GM23338 (cell line): Measurements from ENCODE around the gene GALNT16. TPM values are rescaled to one million over a fixed set of nuclear protein-coding genes. Genes with fewer than 3 reads are reported as not detected.

Source experiments
- ATAC-seq: fragments of 200-7000 bp; cut with Tn5 transposase; 3 replicates; pipeline ENCODE4 v1.9.1; 2020
- DNase-seq: peaks from one replicate; pipeline ENCODE4 v3.0.0-alpha.2; 2015; ENCODE audit warnings: low spot score
- H2AFZ ChIP-seq: fragments of 200-600 bp; sonication (generic); 2 replicates; pipeline ENCODE4 v1.8.0; 2016; ENCODE audit warnings: antibody characterized with exemption, mild to moderate bottlenecking, moderate library complexity
- H3F3A ChIP-seq: fragments of 200-600 bp; sonication (generic); replicated peaks from 2 replicates; pipeline ENCODE4 v1.8.0; 2017; ENCODE audit warnings: antibody characterized with exemption, mixed run types, low read depth
- H3K27ac ChIP-seq: fragments of 200-600 bp; sonication (generic); 2 replicates; pipeline ENCODE4 v1.6.1; 2016; ENCODE audit warnings: low read depth
- H3K27me3 ChIP-seq: fragments of 200-600 bp; sonication (generic); 2 replicates; pipeline ENCODE4 v1.8.0; 2016; ENCODE audit warnings: mild to moderate bottlenecking, mixed run types, moderate library complexity; ENCODE audit not compliant: insufficient read depth
- H3K36me3 ChIP-seq: fragments of 200-600 bp; sonication (generic); 2 replicates; pipeline ENCODE4 v1.8.0; 2016; ENCODE audit warnings: mild to moderate bottlenecking; ENCODE audit not compliant: insufficient read depth
- H3K4me1 ChIP-seq: fragments of 200-600 bp; sonication (generic); 2 replicates; pipeline ENCODE4 v1.8.0; 2016; ENCODE audit warnings: mild to moderate bottlenecking, moderate library complexity; ENCODE audit not compliant: insufficient read depth
- H3K4me2 ChIP-seq: fragments of 200-600 bp; sonication (generic); 2 replicates; pipeline ENCODE4 v1.7.1; 2017; ENCODE audit warnings: mixed run types
- H3K4me3 ChIP-seq: fragments of 200-600 bp; sonication (generic); 2 replicates; pipeline ENCODE4 v1.6.1; 2016; ENCODE audit warnings: mixed run types
- H3K79me2 ChIP-seq: fragments of 200-600 bp; sonication (generic); replicated peaks from 2 replicates; pipeline ENCODE4 v1.8.0; 2017; ENCODE audit warnings: mild to moderate bottlenecking; ENCODE audit not compliant: insufficient read depth
- H3K9me2 ChIP-seq: fragments of 200-600 bp; sonication (generic); 2 replicates; pipeline ENCODE4 v1.8.0; 2017; ENCODE audit not compliant: insufficient read depth
- H4K20me1 ChIP-seq: fragments of 200-600 bp; sonication (generic); replicated peaks from 2 replicates; pipeline ENCODE4 v1.8.0; 2017; ENCODE audit warnings: mild to moderate bottlenecking; ENCODE audit not compliant: insufficient read depth
- H3K27ac Mint-ChIP-seq: 2 replicates; pipeline ENCODE4 v1.8.0; 2020; ENCODE audit warnings: inconsistent platforms, mild to moderate bottlenecking, moderate library complexity, mixed read lengths
- H3K27me3 Mint-ChIP-seq: 3 replicates; pipeline ENCODE4 v1.8.0; 2022; ENCODE audit warnings: low read depth, mild to moderate bottlenecking, moderate library complexity, mixed read lengths, inconsistent platforms; ENCODE audit not compliant: insufficient read depth, poor library complexity
- H3K36me3 Mint-ChIP-seq: 3 replicates; pipeline ENCODE4 v1.8.0; 2021; ENCODE audit warnings: low read depth, mild to moderate bottlenecking, inconsistent platforms, moderate library complexity, mixed read lengths
- H3K4me1 Mint-ChIP-seq: 3 replicates; pipeline ENCODE4 v1.8.0; 2020; ENCODE audit warnings: mild to moderate bottlenecking, inconsistent platforms, mixed read lengths
- H3K4me3 Mint-ChIP-seq: 3 replicates; pipeline ENCODE4 v1.8.0; 2021; ENCODE audit warnings: moderate library complexity, mild to moderate bottlenecking, inconsistent platforms, mixed read lengths
- H3K9me3 Mint-ChIP-seq: 3 replicates; pipeline ENCODE4 v1.8.0; 2020; ENCODE audit warnings: moderate library complexity, mild to moderate bottlenecking, inconsistent platforms, mixed read lengths
- CREB1 ChIP-seq: fragments of 250-450 bp; sonication (Bioruptor Pico); IDR thresholded peaks from 2 replicates; pipeline ENCODE4 v1.5.0; 2020; ENCODE audit warnings: low read depth, mild to moderate bottlenecking, moderate library complexity
- ETS1 ChIP-seq: IDR thresholded peaks from 2 replicates; pipeline ENCODE4 v1.6.1; 2016; ENCODE audit warnings: antibody characterized with exemption
- EZH2 ChIP-seq: fragments of 200-600 bp; sonication (generic); IDR thresholded peaks from one replicate; pipeline ENCODE4 v1.8.0; 2017; ENCODE audit warnings: antibody characterized with exemption, mild to moderate bottlenecking, low read depth; ENCODE audit not compliant: unreplicated experiment
- JUNB ChIP-seq: IDR thresholded peaks from one replicate; pipeline ENCODE4 v1.6.1; 2016; ENCODE audit warnings: antibody characterized with exemption; ENCODE audit not compliant: unreplicated experiment
- NANOG ChIP-seq: IDR thresholded peaks from 2 replicates; pipeline ENCODE4 v1.6.1; 2016; ENCODE audit warnings: antibody characterized with exemption, borderline replicate concordance
- POLR2AphosphoS5 ChIP-seq: IDR thresholded peaks from 2 replicates; pipeline ENCODE4 v1.6.1; 2016; ENCODE audit warnings: antibody characterized with exemption, low read depth
- STAT1 ChIP-seq: IDR thresholded peaks from one replicate; pipeline ENCODE4 v1.6.1; 2016; ENCODE audit warnings: antibody characterized with exemption; ENCODE audit not compliant: unreplicated experiment
- ZNF114 ChIP-seq: fragments of 250-450 bp; sonication (Bioruptor Pico); IDR thresholded peaks from 2 replicates; pipeline ENCODE4 v1.5.0; 2020; ENCODE audit warnings: mild to moderate bottlenecking, moderate library complexity
- polyA plus RNA-seq: library from polyadenylated mRNA; unstranded; fragments of >200 nt; fragmentation: Nextera tagmentation; extraction: Ambion mirVana; gene quantifications from 2 replicates; pipeline ENCODE4 v1.2.1, GENCODE V29; 2016
- total RNA-seq: library from RNA; depleted of rRNA; stranded (reverse); fragments of >200 nt; shearing (Covaris generic); gene quantifications from 2 replicates; pipeline ENCODE4 v1.2.3, GENCODE V29; 2014
- TF ChIP-seq, protein P1 (sequence below): IDR thresholded peaks from one replicate; pipeline ENCODE4 v1.6.1; 2018; ENCODE audit warnings: antibody characterized with exemption; ENCODE audit not compliant: unreplicated experiment
- TF ChIP-seq, protein P2 (sequence below): fragments of 250-450 bp; sonication (Bioruptor Pico); IDR thresholded peaks from 2 replicates; pipeline ENCODE4 v1.5.0; 2020; ENCODE audit warnings: mild to moderate bottlenecking, moderate library complexity

The GALNT16 gene
- total and polyA plus RNA-seq, 2 experiments from 2014 or later: 1.5 to 2.9 TPM

DNA sequence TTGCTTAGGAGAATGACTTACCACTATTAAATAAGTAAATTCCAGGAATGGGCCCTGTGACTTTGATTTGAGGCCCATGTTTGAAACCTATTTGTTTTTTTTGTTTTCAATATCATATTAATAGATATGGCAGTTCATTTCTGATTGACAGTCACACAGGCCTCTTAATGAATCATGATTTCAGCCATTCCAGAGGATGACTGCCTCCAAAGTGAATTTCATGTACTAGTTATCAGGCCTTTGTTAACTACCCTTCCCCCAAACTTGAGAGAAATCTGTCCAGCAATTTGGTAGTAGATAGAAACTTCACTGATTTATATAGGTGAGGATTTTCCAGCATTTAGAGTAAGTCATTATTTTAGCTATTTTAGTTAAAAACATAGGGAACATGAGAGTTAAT lies 25.9 kb upstream of the GALNT16 start:
- H3K27me3 ChIP-seq: no peaks in the 10 kb centered on the region
- H3K27ac ChIP-seq: no peak overlapping the region
- peaks cover 8% of the 10 kb centered on the region; the same call in 1 of the 2 replicates for H3K36me3 ChIP-seq
- H2AFZ ChIP-seq: no peak overlapping the region
- H3K9me2 ChIP-seq: no peaks in the 10 kb centered on the region
- Mint-ChIP-seq H3K27ac (no peak overlapping the region), H3K36me3 (peaks cover 20% of the 10 kb centered on the region), H3K9me3 (no peaks in the 10 kb centered on the region), H3K27me3 (no peaks in the 10 kb centered on the region), H3K4me3 (no peak overlapping the region), H3K4me1 (peaks cover 4% of the 10 kb centered on the region)
- H3K4me1 ChIP-seq: no peaks in the 10 kb centered on the region; the same call in 1 of the 2 replicates
- ATAC-seq (no peak), DNase-seq (no peak)
- no peak overlapping the region for H3K4me3 ChIP-seq
- H4K20me1 ChIP-seq: no peaks in the 10 kb centered on the region; the same call in 1 of the 2 replicates
- no peak overlapping the region for H3K4me2 ChIP-seq
- TF ChIP-seq ZNF114 (CRISPR knock-in tag) (no peak), JUNB (no peak), ETS1 (no peak)
- H3K79me2 ChIP-seq: no peaks in the 10 kb centered on the region
- H3F3A ChIP-seq: no peaks in the 10 kb centered on the region

DNA sequence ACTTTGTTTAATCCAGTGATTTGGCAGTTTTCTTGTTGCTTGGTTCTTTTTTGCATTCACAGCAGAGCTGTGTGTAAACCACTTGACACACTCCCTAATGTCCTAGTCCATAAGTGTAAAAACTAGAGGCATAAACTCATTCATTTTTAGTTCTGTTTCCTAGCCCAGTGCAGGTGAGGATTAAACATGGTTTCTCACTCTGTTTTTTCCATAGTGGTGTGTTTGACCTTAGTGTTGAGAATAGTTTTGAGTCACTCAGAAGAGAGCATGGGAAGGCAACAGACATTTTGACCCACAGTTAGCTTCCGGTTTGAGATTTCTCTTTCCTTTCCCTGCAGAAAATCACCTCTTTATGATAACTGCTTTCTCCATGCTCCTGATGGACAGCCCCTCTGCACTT lies 24.2 kb upstream of the GALNT16 start:
- ATAC-seq: no peak
- TF ChIP-seq ZNF114 (CRISPR knock-in tag) (no peak), POLR2AphosphoS5 (no peak), ETS1 (no peak), JUNB (no peak), NANOG (no peak), EZH2 (no peak), STAT1 (no peak), CREB1 (no peak)
- TF ChIP-seq, protein P1, sequence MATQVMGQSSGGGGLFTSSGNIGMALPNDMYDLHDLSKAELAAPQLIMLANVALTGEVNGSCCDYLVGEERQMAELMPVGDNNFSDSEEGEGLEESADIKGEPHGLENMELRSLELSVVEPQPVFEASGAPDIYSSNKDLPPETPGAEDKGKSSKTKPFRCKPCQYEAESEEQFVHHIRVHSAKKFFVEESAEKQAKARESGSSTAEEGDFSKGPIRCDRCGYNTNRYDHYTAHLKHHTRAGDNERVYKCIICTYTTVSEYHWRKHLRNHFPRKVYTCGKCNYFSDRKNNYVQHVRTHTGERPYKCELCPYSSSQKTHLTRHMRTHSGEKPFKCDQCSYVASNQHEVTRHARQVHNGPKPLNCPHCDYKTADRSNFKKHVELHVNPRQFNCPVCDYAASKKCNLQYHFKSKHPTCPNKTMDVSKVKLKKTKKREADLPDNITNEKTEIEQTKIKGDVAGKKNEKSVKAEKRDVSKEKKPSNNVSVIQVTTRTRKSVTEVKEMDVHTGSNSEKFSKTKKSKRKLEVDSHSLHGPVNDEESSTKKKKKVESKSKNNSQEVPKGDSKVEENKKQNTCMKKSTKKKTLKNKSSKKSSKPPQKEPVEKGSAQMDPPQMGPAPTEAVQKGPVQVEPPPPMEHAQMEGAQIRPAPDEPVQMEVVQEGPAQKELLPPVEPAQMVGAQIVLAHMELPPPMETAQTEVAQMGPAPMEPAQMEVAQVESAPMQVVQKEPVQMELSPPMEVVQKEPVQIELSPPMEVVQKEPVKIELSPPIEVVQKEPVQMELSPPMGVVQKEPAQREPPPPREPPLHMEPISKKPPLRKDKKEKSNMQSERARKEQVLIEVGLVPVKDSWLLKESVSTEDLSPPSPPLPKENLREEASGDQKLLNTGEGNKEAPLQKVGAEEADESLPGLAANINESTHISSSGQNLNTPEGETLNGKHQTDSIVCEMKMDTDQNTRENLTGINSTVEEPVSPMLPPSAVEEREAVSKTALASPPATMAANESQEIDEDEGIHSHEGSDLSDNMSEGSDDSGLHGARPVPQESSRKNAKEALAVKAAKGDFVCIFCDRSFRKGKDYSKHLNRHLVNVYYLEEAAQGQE: no peak
- TF ChIP-seq, protein P2, sequence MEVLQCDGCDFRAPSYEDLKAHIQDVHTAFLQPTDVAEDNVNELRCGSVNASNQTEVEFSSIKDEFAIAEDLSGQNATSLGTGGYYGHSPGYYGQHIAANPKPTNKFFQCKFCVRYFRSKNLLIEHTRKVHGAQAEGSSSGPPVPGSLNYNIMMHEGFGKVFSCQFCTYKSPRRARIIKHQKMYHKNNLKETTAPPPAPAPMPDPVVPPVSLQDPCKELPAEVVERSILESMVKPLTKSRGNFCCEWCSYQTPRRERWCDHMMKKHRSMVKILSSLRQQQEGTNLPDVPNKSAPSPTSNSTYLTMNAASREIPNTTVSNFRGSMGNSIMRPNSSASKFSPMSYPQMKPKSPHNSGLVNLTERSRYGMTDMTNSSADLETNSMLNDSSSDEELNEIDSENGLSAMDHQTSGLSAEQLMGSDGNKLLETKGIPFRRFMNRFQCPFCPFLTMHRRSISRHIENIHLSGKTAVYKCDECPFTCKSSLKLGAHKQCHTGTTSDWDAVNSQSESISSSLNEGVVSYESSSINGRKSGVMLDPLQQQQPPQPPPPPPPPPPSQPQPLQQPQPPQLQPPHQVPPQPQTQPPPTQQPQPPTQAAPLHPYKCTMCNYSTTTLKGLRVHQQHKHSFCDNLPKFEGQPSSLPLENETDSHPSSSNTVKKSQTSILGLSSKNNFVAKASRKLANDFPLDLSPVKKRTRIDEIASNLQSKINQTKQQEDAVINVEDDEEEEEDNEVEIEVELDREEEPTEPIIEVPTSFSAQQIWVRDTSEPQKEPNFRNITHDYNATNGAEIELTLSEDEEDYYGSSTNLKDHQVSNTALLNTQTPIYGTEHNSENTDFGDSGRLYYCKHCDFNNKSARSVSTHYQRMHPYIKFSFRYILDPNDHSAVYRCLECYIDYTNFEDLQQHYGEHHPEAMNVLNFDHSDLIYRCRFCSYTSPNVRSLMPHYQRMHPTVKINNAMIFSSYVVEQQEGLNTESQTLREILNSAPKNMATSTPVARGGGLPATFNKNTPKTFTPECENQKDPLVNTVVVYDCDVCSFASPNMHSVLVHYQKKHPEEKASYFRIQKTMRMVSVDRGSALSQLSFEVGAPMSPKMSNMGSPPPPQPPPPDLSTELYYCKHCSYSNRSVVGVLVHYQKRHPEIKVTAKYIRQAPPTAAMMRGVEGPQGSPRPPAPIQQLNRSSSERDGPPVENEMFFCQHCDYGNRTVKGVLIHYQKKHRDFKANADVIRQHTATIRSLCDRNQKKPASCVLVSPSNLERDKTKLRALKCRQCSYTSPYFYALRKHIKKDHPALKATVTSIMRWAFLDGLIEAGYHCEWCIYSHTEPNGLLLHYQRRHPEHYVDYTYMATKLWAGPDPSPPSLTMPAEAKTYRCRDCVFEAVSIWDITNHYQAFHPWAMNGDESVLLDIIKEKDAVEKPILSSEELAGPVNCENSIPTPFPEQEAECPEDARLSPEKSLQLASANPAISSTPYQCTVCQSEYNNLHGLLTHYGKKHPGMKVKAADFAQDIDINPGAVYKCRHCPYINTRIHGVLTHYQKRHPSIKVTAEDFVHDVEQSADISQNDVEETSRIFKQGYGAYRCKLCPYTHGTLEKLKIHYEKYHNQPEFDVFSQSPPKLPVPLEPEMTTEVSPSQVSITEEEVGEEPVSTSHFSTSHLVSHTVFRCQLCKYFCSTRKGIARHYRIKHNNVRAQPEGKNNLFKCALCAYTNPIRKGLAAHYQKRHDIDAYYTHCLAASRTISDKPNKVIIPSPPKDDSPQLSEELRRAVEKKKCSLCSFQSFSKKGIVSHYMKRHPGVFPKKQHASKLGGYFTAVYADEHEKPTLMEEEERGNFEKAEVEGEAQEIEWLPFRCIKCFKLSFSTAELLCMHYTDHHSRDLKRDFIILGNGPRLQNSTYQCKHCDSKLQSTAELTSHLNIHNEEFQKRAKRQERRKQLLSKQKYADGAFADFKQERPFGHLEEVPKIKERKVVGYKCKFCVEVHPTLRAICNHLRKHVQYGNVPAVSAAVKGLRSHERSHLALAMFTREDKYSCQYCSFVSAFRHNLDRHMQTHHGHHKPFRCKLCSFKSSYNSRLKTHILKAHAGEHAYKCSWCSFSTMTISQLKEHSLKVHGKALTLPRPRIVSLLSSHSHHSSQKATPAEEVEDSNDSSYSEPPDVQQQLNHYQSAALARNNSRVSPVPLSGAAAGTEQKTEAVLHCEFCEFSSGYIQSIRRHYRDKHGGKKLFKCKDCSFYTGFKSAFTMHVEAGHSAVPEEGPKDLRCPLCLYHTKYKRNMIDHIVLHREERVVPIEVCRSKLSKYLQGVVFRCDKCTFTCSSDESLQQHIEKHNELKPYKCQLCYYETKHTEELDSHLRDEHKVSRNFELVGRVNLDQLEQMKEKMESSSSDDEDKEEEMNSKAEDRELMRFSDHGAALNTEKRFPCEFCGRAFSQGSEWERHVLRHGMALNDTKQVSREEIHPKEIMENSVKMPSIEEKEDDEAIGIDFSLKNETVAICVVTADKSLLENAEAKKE (CRISPR knock-in tag): no peak

More for the DNA sequence above, 24.2 kb upstream of the GALNT16 start:
- H2AFZ ChIP-seq: no peak overlapping the region
- H3K4me1 Mint-ChIP-seq: peaks cover 5% of the 10 kb centered on the region
- H3K9me3 Mint-ChIP-seq: no peaks in the 10 kb centered on the region
- DNase-seq: no peak
- no peaks in the 10 kb centered on the region for H3K79me2 ChIP-seq
- H3K36me3 Mint-ChIP-seq: peaks cover 21% of the 10 kb centered on the region
- no peak overlapping the region for H3K27ac Mint-ChIP-seq
- no peaks in the 10 kb centered on the region for H3K27me3 Mint-ChIP-seq
- H3K27me3 ChIP-seq: no peaks in the 10 kb centered on the region
- H4K20me1 ChIP-seq: no peaks in the 10 kb centered on the region; the same call in 1 of the 2 replicates
- no peak overlapping the region for H3K4me3 ChIP-seq
- H3K36me3 ChIP-seq: peaks cover 8% of the 10 kb centered on the region; the same call in 1 of the 2 replicates
- no peak overlapping the region for H3K4me3 Mint-ChIP-seq
- H3K4me1 ChIP-seq: no peaks in the 10 kb centered on the region; the same call in 1 of the 2 replicates
- no peak overlapping the region for H3K27ac ChIP-seq
- no peaks in the 10 kb centered on the region for H3F3A ChIP-seq
- no peak overlapping the region for H3K4me2 ChIP-seq
- H3K9me2 ChIP-seq: no peaks in the 10 kb centered on the region
